Ishikawa (cell line): ENCODE data around the gene TREML4.
A peak's percentile ranks its signal among the peaks of the same experiment; 100 is the strongest.

Source experiments
- CEBPB ChIP-seq: IDR thresholded peaks from 2 replicates; pipeline ENCODE4 v1.6.1; 2012
- CREB1 ChIP-seq: IDR thresholded peaks from 2 replicates; pipeline ENCODE4 v1.6.1; 2012; ENCODE audit warnings: low read depth
- EGR1 ChIP-seq: IDR thresholded peaks from 2 replicates; pipeline ENCODE4 v1.6.1; 2012
- EP300 ChIP-seq: IDR thresholded peaks from 2 replicates; pipeline ENCODE4 v1.6.1; 2012; ENCODE audit warnings: borderline replicate concordance
- FOXM1 ChIP-seq: IDR thresholded peaks from 2 replicates; pipeline ENCODE4 v1.6.1; 2012; ENCODE audit warnings: low read depth, borderline replicate concordance
- MAX ChIP-seq: IDR thresholded peaks from 2 replicates; pipeline ENCODE4 v1.6.1; 2012
- NFIC ChIP-seq: IDR thresholded peaks from 2 replicates; pipeline ENCODE4 v1.6.1; 2012
- RAD21 ChIP-seq: IDR thresholded peaks from 2 replicates; pipeline ENCODE4 v1.6.1; 2012; ENCODE audit warnings: low read depth
- REST ChIP-seq: IDR thresholded peaks from 2 replicates; pipeline ENCODE4 v1.6.1; 2012; ENCODE audit warnings: low read depth, mild to moderate bottlenecking
- TAF1 ChIP-seq: IDR thresholded peaks from 2 replicates; pipeline ENCODE4 v1.6.1; 2012; ENCODE audit warnings: low read depth, mild to moderate bottlenecking
- TCF12 ChIP-seq: IDR thresholded peaks from 2 replicates; pipeline ENCODE4 v1.6.1; 2012; ENCODE audit warnings: low read depth
- TEAD4 ChIP-seq: IDR thresholded peaks from 2 replicates; pipeline ENCODE4 v1.6.1; 2012
- USF1 ChIP-seq: IDR thresholded peaks from 2 replicates; pipeline ENCODE4 v1.6.1; 2012
- YY1 ChIP-seq: IDR thresholded peaks from 2 replicates; pipeline ENCODE4 v1.6.1; 2012; ENCODE audit warnings: low read depth
- ZBTB7A ChIP-seq: IDR thresholded peaks from 2 replicates; pipeline ENCODE4 v1.6.1; 2012; ENCODE audit warnings: low read depth

Gene TREML4

GRCh38 chr6:41272591-41273240 lies 44.6 kb downstream of the TREML4 start:
- TF ChIP-seq YY1, result no peak
- TF ChIP-seq CEBPB, result no peak
- TF ChIP-seq EGR1, result no peak
- no peak for TF ChIP-seq FOXM1
- TF ChIP-seq TEAD4, result no peak
- TF ChIP-seq EP300, result no peak
- TF ChIP-seq NFIC, result no peak
- TF ChIP-seq CREB1, result no peak
- TF ChIP-seq USF1, result no peak
- TF ChIP-seq RAD21, result no peak
- no peak for TF ChIP-seq TCF12
- TF ChIP-seq MAX, result no peak
- TF ChIP-seq ZBTB7A, result no peak

DNA sequence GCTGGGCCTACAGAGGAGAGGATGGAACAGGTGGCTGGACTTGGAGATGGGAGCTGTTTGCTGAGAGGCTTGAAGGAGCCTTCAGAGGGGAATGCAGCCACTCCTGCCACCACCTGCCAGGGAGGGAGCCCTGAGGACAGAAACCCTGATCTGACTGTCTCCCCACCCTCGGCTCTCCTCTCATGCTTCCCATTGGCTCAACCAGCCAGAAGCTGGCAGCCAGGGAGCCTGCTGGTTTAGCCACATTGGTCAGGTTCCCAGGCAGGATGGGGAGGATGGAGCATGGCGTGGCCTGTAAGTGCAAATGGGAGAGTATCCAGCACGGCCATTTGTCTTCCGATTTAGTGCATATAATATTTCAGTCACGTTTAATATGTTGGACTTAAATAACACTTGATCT lies 45.6 kb downstream of the TREML4 start:
- no peak for TF ChIP-seq RAD21
- TF ChIP-seq EP300, result no peak

DNA sequence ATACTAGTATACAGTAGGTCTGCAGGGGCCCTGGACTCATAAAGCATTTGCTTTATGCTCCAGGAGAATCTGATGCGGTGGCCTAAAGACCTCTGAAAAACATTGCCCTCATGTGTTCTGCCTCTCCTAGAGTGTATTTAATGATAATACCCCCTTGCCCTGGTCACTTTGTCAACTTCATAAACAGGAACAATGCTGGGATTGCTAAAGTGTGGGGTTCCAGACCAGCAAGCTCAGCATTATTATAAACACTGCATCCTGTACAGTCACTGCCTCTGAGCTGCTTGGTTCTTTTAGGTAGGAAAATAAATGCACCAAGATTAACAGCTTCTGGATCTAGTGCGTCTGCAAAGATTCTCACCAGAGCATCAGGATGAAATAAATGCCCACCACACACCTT lies 46.1 kb downstream of the TREML4 start:
- TF ChIP-seq TCF12, result no peak
- TF ChIP-seq RAD21, result no peak
- no peak for TF ChIP-seq NFIC
- TF ChIP-seq CREB1, result no peak
- TF ChIP-seq EGR1, result no peak
- no peak for TF ChIP-seq REST
- TF ChIP-seq MAX, result no peak
- no peak for TF ChIP-seq CEBPB
- TF ChIP-seq TEAD4, result no peak
- TF ChIP-seq ZBTB7A, result no peak
- TF ChIP-seq EP300, result no peak

GRCh38 chr6:41275489-41275888 lies 47.3 kb downstream of the TREML4 start:
- TF ChIP-seq CEBPB (no peak), EP300 (no peak), NFIC (no peak), USF1 (no peak), RAD21 (no peak), ZBTB7A (no peak), YY1 (no peak), CREB1 (no peak), FOXM1 (no peak), REST (no peak), TCF12 (no peak), TAF1 (no peak)

DNA sequence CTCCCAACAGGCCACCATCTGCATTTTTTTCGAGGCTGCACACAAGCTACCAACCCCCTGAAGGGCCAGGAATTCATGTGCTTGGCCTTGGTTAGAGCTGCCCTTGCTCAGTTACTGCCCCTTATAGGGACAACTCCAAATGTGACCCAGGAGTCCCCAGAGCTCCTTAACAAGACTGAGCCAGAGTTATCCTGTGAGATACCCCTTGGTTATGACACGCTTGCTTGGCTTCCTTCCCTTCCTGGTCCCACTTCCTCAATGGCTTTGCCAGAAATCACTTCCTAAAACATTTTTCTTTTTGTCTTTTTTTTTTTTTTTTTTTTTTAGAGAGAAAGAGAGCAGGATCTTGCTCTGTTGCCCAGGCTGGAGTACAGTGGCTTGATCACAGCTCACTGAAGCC lies 49.5 kb downstream of the TREML4 start:
- TF ChIP-seq ZBTB7A (no peak), MAX (no peak), USF1 (no peak), FOXM1 (no peak), NFIC (no peak), EP300 (no peak), TEAD4 (no peak), TAF1 (no peak)

- peak; percentile 98 for TF ChIP-seq NFIC
- TF ChIP-seq CREB1, result no peak
- peak; percentile 68 for TF ChIP-seq RAD21
Measured at GRCh38 chr6:41278699-41279405, 50.7 kb downstream of the TREML4 start.
